ENCODE measurements around the gene CDH12. TPM values are rescaled to one million over a fixed set of nuclear protein-coding genes. Genes with fewer than 3 reads are reported as not detected.

Gene CDH12
- total RNA-seq, 3 donors from 2014 or later, result 0.33 to 2.6 (median 1.1) TPM

- H3K36me3 ChIP-seq, result no peaks in the 10 kb centered on the region
- no peak overlapping the region for H3K4me3 ChIP-seq
- DNase-seq (ENCODE audit: low spot score in 2 of 2), result no peak
- H3K4me1 ChIP-seq, result no peaks in the 10 kb centered on the region
- TF ChIP-seq POLR2AphosphoS5 (IDR thresholded peaks at IDR 0.05), result no peak
- no peak for TF ChIP-seq POLR2A (IDR thresholded peaks at IDR 0.05)
- no peaks in the 10 kb centered on the region for H3K9me3 ChIP-seq
- H3K27me3 ChIP-seq, result no peaks in the 10 kb centered on the region
- intact Hi-C loops (cut with DNase I; ENCODE audit: low total_unique reads), result no loop called here
- no peak overlapping the region for H3K27ac ChIP-seq
Measured at GRCh38 chr5:22736443-22737003, 116.6 kb downstream of the CDH12 start.

- no peak overlapping the region for H3K4me3 ChIP-seq
- no peak overlapping the region for H3K27ac ChIP-seq
- TF ChIP-seq CTCF (IDR thresholded peaks at IDR 0.05) (no peak), POLR2AphosphoS5 (IDR thresholded peaks at IDR 0.05) (no peak), POLR2A (IDR thresholded peaks at IDR 0.05) (no peak)
Measured at GRCh38 chr5:22734907-22735306, 118.2 kb downstream of the CDH12 start.

GRCh38 chr5:22728610-22729009 lies 124.5 kb downstream of the CDH12 start:
- no peak for DNase-seq (ENCODE audit: low spot score in 2 of 2)
- intact Hi-C loops (cut with DNase I; ENCODE audit: low total_unique reads), result no loop called here
- Histone ChIP-seq H3K27me3 (no peaks in the 10 kb centered on the region), H3K27ac (no peak overlapping the region), H3K4me1 (no peaks in the 10 kb centered on the region), H3K36me3 (no peaks in the 10 kb centered on the region), H3K4me3 (no peak overlapping the region), H3K9me3 (peaks cover 0 to 5% of the 10 kb centered on the region in 2 donors)
- TF ChIP-seq CTCF (IDR thresholded peaks at IDR 0.05) (no peak), POLR2A (IDR thresholded peaks at IDR 0.05) (no peak), POLR2AphosphoS5 (IDR thresholded peaks at IDR 0.05) (no peak)

More at GRCh38 chr5:22734907-22735306, 118.2 kb downstream of the CDH12 start:
- no peaks in the 10 kb centered on the region for H3K36me3 ChIP-seq
- H3K4me1 ChIP-seq, result no peaks in the 10 kb centered on the region
- no peaks in the 10 kb centered on the region for H3K9me3 ChIP-seq
- no peak for DNase-seq (ENCODE audit: low spot score in 2 of 2)
- no peaks in the 10 kb centered on the region for H3K27me3 ChIP-seq
- intact Hi-C loops (cut with DNase I; ENCODE audit: low total_unique reads), result no loop called here

- H3K4me1 ChIP-seq, result no peaks in the 10 kb centered on the region
- peaks cover 4 to 14% of the 10 kb centered on the region in 2 donors for H3K9me3 ChIP-seq
- H3K36me3 ChIP-seq, result no peaks in the 10 kb centered on the region
- TF ChIP-seq CTCF (IDR thresholded peaks at IDR 0.05), result no peak
- no peak for TF ChIP-seq POLR2AphosphoS5 (IDR thresholded peaks at IDR 0.05)
- no peak for TF ChIP-seq POLR2A (IDR thresholded peaks at IDR 0.05)
- H3K27me3 ChIP-seq, result no peaks in the 10 kb centered on the region
- no peak overlapping the region for H3K27ac ChIP-seq
- H3K4me3 ChIP-seq, result no peak overlapping the region
- no peak for DNase-seq (ENCODE audit: low spot score in 2 of 2)
- intact Hi-C loops (cut with DNase I; ENCODE audit: low total_unique reads), result no loop called here
Measured at GRCh38 chr5:22722491-22722890, 130.7 kb downstream of the CDH12 start.

- intact Hi-C loops (cut with DNase I; ENCODE audit: low total_unique reads), result no loop called here
- H3K4me1 ChIP-seq, result no peaks in the 10 kb centered on the region
- no peaks in the 10 kb centered on the region for H3K36me3 ChIP-seq
- no peak overlapping the region for H3K27ac ChIP-seq
- peaks cover 4 to 14% of the 10 kb centered on the region in 2 donors for H3K9me3 ChIP-seq
- TF ChIP-seq POLR2AphosphoS5 (IDR thresholded peaks at IDR 0.05) (no peak), POLR2A (IDR thresholded peaks at IDR 0.05) (no peak), CTCF (IDR thresholded peaks at IDR 0.05) (no peak)
- H3K27me3 ChIP-seq, result no peaks in the 10 kb centered on the region
- no peak overlapping the region for H3K4me3 ChIP-seq
- DNase-seq (ENCODE audit: low spot score in 2 of 2), result no peak
Measured at GRCh38 chr5:22722056-22722455, 131.1 kb downstream of the CDH12 start.
